Measurements from ENCODE around the gene CBLN3.

The CBLN3 gene

GRCh38 chr14:24438223-24439097 is 9.0 kb upstream of the CBLN3 start:
- DNase-seq: no peak

DNA sequence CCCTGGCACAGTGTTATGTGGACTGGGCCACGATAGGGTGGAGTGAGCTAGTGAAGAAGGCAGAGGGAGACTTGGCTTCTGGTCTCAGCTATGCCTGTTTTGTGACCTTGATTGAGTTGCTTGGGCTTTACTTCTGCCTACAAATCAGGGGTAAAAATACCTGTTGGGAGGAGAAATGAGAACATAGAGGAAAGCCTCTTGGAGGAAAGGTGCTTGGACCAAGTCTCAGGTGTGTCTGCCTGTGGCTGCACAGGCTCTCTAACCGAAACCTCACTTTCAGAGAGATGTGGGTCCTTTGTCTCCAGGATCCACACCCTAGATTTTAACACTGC is 8.2 kb upstream of the CBLN3 start:
- no peak for DNase-seq

DNA sequence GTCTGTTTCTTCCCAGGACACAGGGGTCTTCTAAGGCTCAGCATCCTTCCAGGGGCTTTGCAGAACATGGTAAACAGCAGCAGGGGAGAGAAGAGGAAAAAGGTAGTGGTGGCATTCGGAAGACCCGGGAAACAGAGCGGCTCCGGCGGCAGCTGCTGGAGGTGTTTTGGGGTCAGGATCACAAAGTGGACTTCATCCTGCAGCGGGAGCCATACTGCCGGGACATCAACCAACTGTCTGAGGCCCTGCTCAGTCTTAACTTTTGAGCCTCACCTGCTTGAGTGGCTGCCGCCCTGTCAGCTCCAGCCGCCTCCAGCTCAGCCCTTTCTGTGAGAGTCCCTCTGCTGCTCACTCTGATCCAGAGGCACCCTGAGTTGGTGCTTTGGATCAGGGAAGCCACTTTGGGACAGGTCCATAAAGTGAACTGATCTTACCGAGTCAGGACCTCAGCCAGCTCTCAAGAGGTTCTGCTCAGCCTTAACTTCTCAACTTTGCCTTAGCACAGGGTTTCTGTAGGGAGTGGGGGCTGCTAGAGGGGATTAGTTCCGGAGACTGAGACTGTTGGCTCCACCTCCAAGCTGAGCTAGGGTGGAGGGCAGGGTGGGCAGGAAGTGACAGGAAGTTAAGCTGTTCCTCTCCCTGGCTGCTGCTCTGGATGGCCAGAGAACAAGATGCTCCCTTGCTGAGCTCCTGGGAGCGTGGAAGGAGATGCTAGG is 7.7 kb upstream of the CBLN3 start:
- peak in 1 of 2 donors; percentile 24 for DNase-seq

DNA sequence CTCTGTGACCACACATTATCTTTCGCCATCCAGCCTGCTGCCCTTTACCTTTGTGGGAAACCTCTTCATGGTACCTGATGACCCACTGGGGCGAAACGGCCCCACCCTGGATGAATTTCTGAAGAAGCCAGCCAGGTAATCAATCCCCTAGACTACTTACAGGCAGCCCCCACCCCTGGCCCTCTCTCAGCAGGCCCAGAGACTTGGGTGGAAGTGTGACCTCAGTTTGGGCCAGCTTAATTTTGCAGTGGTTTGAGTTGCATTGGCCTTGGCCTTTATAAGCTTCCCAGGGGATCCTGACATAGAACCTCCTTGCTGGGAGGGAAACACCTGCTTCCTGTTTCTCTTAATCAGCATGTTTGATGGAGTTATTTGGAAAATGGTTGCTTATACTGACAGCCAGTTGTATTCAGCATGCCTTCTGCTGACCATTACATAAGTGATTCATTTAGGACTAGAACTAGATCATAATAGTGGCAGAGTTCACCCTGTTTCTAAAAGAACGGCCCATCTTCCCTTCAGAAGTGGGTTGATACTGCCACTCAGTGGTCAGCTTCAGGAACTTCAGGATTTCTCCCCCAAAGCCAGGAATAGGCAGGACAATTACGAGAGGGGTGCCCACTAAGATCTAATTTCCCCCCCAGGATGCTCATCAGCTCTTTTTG is 7.0 kb upstream of the CBLN3 start:
- DNase-seq: peak in 1 of 2 donors; percentile 76

DNA sequence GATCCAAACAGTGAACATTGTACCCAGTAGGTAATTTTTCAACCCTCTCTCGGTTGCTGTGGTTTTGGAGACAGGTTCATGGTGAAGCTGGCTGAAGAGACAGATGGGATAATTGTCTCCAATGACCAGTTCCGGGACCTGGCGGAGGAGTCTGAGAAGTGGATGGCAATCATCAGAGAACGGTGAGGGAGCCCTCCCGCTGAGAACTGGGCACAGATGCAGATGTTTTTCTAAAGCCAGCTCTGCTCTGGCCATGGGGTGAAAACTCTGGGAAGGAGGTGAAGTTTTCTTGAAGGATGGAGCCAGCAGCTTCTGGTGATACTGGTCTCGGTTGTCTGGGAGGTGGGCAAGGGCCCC is 6.5 kb upstream of the CBLN3 start:
- no peak for DNase-seq

GRCh38 chr14:24435192-24435810 is 5.8 kb upstream of the CBLN3 start:
- no peak for DNase-seq

DNA sequence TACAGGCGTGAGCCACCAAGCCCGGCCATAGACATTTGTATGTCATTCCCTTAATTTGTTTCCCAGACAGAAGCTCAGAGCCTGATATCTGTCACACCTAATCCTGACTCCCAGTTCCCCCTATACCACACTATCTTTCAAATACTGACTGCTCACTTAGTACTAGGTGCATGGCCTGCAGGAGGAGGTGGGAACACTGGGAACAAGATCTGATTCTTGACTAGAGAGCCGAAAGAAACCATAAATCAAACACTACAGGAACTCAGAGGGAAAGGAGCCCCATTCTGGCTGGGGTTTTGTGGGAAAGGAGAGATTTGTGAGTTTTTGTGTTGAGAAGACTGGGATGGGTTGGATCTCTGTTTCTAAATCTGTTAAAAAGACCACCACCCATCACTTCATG is 5.2 kb upstream of the CBLN3 start:
- no peak for DNase-seq

GRCh38 chr14:24434036-24434435 is 4.6 kb upstream of the CBLN3 start:
- DNase-seq: no peak

GRCh38 chr14:24432259-24433131 is 3.0 kb upstream of the CBLN3 start:
- no peak for DNase-seq

GRCh38 chr14:24431569-24432258 is 2.2 kb upstream of the CBLN3 start:
- peak; percentile 65 to 91 for DNase-seq

- peak in 1 of 2 donors; percentile 4 for DNase-seq
Measured at GRCh38 chr14:24430682-24431568, 1.5 kb upstream of the CBLN3 start.

- peak; percentile 24 to 74 for DNase-seq
Measured at GRCh38 chr14:24430143-24430681, 744 bp upstream of the CBLN3 start.

- DNase-seq: no peak
Measured at GRCh38 chr14:24428628-24429394, 657 bp downstream of the CBLN3 start.

DNA sequence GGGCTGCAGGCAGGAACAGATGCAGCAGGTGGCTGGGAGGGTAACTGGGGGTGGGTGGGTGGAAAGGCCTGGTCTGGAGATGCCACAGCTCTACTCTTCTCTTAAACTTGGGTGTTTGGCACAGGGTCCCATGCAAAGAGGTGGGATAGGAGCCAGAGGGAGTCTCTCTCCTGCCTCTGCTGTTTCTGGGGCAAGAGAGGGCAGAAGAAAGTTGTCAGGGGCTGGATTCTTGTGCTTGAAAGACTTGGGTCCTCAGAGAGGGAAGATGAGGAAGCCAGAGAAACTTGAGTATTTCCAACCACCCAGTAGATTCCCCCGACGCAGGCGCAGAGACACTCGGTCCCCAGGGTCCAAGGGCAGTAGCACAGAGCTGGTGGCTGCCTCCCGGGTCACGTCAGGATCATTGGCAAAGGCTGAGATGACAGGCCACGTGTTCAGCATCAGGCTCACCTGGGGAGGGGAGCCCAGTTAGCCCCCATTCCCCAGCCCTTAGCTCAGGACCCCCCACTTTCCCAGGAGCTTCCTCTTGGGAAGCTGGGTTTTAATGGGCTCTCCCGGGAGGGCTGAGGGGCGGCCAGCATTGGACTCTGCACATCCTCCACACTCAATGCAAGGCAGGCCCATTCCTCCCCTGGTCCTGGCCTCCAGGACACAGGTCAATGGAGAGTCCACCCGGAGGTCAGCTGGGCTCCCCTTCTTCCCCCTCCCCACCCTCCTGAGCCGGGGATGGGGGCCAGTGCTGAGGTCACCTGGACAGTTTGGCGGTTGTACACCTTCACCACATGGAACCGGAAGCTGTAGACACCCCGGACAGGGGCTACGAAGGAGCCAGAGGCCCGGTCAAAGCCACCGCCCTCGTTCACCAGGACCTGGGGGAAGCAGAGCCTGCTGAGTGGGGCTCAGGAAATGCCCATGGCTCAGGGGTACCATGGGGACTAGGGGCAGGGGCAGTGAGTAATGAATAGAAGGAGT is 1.6 kb downstream of the CBLN3 start:
- DNase-seq: no peak

GRCh38 chr14:24426912-24427536 is 2.4 kb downstream of the CBLN3 start:
- peak in 1 of 2 donors; percentile 34 for DNase-seq

DNA sequence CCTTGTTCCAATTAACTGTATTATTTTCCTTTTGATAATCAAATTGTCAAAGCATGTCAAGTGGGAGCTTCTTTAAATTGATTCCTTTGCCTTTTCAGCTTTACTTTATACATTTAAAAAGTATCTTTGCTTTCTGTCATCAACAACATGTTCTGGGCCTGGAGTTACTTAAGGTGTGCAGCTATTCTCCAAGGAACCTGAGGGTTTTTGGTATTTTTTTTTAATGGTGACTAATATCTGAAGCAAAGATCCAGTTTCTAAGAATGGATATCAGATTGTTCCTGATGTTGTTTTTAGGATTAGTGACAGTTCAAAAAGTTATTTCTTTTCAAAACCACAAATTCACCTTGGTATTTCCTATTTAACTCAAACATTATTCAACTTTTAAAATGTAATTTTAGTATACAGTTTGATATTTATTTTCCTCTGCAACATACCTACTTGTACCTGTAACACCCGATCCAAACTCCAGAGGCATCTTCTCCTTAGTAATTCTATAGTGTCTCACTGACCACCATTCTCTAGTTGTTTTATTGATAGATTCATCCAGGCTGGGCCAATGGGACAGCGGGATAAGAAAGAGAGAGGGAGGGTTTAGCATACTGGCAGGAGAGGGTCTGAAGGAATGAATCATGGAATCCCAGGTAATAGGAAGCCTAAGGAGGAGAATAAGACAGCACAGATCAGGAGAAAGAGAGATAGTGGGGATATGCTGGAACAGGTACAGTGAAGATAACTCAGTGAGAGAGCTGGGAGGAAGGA is 3.1 kb downstream of the CBLN3 start:
- no peak for DNase-seq

- DNase-seq: peak in 1 of 2 donors; percentile 1
Measured at GRCh38 chr14:24425704-24426103, 3.8 kb downstream of the CBLN3 start.
